ENCODE data around the gene GEN1.

- TF ChIP-seq POLR2A (IDR thresholded peaks at IDR 0.05): no peak
- TF ChIP-seq, protein P1, sequence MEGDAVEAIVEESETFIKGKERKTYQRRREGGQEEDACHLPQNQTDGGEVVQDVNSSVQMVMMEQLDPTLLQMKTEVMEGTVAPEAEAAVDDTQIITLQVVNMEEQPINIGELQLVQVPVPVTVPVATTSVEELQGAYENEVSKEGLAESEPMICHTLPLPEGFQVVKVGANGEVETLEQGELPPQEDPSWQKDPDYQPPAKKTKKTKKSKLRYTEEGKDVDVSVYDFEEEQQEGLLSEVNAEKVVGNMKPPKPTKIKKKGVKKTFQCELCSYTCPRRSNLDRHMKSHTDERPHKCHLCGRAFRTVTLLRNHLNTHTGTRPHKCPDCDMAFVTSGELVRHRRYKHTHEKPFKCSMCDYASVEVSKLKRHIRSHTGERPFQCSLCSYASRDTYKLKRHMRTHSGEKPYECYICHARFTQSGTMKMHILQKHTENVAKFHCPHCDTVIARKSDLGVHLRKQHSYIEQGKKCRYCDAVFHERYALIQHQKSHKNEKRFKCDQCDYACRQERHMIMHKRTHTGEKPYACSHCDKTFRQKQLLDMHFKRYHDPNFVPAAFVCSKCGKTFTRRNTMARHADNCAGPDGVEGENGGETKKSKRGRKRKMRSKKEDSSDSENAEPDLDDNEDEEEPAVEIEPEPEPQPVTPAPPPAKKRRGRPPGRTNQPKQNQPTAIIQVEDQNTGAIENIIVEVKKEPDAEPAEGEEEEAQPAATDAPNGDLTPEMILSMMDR (IDR thresholded peaks at IDR 0.05): no peak
Measured at GRCh38 chr2:17805166-17805565, 51.2 kb downstream of the GEN1 start.
